GM23248 (cell line): ENCODE measurements around the gene ORMDL2.

Source experiments
- EZH2 ChIP-seq: fragments of 200-600 bp; sonication (generic); IDR thresholded peaks from 2 replicates; pipeline ENCODE4 v1.6.1; 2018; ENCODE audit warnings: antibody characterized with exemption, mild to moderate bottlenecking; ENCODE audit not compliant: insufficient read depth, poor library complexity, severe bottlenecking
- EZH2phosphoT487 ChIP-seq: fragments of 200-600 bp; sonication (generic); IDR thresholded peaks from 2 replicates; pipeline ENCODE4 v1.6.1; 2018; ENCODE audit warnings: antibody characterized with exemption, moderate library complexity, mild to moderate bottlenecking, low read depth; ENCODE audit not compliant: insufficient read depth

DNA sequence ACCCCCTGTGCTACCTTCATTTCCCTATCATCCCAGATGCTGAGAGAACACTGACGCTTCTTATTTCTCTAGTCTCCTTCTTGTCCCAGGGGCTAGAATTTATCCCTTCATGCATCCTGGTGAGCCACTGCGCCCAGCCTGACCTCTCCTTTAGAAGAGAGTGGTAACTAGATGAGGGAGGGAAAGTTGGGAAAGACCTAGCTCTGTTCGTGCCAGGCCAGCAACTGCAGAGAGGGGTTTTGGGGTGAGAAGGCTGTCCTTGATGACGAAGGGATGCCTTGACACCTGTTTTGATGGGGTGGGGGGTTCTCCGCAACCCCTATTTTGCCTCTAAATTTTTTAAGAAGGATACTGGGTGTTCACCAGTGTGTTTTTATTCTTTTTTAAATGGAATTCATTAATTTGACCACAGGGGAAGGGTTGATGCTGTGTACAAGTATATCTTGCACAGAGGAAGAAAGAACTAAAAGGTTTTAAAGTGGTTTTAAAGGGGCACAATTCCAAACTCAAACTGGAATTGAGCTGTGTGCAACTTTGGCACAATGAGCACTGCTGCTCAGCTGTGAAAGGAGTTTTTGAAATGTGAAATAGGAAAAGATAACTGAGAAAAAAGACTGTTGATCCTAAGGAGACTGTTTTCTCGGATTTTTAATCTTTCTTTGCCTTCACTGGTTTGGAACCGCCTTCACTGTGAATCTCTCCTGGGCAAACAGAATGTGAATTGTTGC, 31.9 kb downstream of the ORMDL2 start:
- no peak for TF ChIP-seq EZH2phosphoT487
- no peak for TF ChIP-seq EZH2
